Measurements from ENCODE around the gene COX8C. TPM values are rescaled to one million over a fixed set of nuclear protein-coding genes. Genes with fewer than 3 reads are reported as not detected.

Gene COX8C
- total and polyA plus RNA-seq, 2 experiments from 2014 or later: 0.73 TPM; not detected in 1

DNA sequence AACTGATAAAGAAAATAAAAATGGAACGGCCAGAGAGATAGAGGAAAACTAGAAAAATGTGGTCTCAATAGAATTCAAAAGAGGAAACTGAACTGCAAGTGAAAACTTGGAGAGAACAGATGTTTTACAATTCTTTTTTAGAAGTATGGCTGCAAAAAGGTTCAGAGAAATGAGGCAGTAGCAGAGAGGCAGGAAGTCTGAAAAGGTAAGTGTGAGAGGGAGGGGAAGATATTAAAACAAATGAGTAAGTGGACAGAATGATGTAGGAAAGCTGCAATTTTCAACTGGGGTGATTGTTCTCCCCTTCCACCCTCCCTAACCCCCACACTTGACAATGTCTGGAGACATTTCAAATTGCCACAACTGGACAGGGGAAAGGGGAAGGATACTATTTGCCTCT is 27.0 kb upstream of the COX8C start (continued):
- TF ChIP-seq, protein P1, sequence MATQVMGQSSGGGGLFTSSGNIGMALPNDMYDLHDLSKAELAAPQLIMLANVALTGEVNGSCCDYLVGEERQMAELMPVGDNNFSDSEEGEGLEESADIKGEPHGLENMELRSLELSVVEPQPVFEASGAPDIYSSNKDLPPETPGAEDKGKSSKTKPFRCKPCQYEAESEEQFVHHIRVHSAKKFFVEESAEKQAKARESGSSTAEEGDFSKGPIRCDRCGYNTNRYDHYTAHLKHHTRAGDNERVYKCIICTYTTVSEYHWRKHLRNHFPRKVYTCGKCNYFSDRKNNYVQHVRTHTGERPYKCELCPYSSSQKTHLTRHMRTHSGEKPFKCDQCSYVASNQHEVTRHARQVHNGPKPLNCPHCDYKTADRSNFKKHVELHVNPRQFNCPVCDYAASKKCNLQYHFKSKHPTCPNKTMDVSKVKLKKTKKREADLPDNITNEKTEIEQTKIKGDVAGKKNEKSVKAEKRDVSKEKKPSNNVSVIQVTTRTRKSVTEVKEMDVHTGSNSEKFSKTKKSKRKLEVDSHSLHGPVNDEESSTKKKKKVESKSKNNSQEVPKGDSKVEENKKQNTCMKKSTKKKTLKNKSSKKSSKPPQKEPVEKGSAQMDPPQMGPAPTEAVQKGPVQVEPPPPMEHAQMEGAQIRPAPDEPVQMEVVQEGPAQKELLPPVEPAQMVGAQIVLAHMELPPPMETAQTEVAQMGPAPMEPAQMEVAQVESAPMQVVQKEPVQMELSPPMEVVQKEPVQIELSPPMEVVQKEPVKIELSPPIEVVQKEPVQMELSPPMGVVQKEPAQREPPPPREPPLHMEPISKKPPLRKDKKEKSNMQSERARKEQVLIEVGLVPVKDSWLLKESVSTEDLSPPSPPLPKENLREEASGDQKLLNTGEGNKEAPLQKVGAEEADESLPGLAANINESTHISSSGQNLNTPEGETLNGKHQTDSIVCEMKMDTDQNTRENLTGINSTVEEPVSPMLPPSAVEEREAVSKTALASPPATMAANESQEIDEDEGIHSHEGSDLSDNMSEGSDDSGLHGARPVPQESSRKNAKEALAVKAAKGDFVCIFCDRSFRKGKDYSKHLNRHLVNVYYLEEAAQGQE (IDR thresholded peaks at IDR 0.05; ENCODE audit: unreplicated experiment): no peak
- TF ChIP-seq, protein P2, sequence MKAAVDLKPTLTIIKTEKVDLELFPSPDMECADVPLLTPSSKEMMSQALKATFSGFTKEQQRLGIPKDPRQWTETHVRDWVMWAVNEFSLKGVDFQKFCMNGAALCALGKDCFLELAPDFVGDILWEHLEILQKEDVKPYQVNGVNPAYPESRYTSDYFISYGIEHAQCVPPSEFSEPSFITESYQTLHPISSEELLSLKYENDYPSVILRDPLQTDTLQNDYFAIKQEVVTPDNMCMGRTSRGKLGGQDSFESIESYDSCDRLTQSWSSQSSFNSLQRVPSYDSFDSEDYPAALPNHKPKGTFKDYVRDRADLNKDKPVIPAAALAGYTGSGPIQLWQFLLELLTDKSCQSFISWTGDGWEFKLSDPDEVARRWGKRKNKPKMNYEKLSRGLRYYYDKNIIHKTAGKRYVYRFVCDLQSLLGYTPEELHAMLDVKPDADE (IDR thresholded peaks at IDR 0.05): no peak
- TF ChIP-seq EZH2phosphoT487 (IDR thresholded peaks at IDR 0.05; ENCODE audit: unreplicated experiment): no peak
- no peak for TF ChIP-seq NANOG (IDR thresholded peaks at IDR 0.05; ENCODE audit: borderline replicate concordance)
- no peak for TF ChIP-seq ZNF331 (CRISPR knock-in tag; IDR thresholded peaks at IDR 0.05; ENCODE audit: low read depth)
- no peak for TF ChIP-seq CREB1 (CRISPR knock-in tag; IDR thresholded peaks at IDR 0.05; ENCODE audit: low read depth)

GRCh38 chr14:93320489-93320888 is 26.5 kb upstream of the COX8C start:
- Mint-ChIP-seq H3K4me3 (no peak overlapping the region), H3K4me1 (peaks cover 30% of the 10 kb centered on the region), H3K36me3 (ENCODE audit: low read depth) (peaks cover 4% of the 10 kb centered on the region; the same call in 2 of the 3 replicates), H3K27me3 (ENCODE audit: insufficient read depth, low read depth, poor library complexity) (peaks cover 4% of the 10 kb centered on the region), H3K9me3 (no peaks in the 10 kb centered on the region), H3K27ac (no peak overlapping the region)
- Histone ChIP-seq H3K36me3 (ENCODE audit: insufficient read depth) (no peaks in the 10 kb centered on the region; the same call in 1 of the 2 replicates), H3K9me2 (ENCODE audit: insufficient read depth) (no peaks in the 10 kb centered on the region), H3K27ac (ENCODE audit: low read depth) (0 out of 2 replicates have a peak overlapping the region, but pooled peaks have one; percentile 7), H2AFZ (no peak overlapping the region), H3K4me1 (ENCODE audit: insufficient read depth) (peaks cover 24% of the 10 kb centered on the region), H4K20me1 (replicated peaks; ENCODE audit: insufficient read depth) (peaks cover 11% of the 10 kb centered on the region), H3K27me3 (ENCODE audit: insufficient read depth) (no peaks in the 10 kb centered on the region), H3K4me3 (no peak overlapping the region), H3K4me2 (no peak overlapping the region), H3F3A (replicated peaks; ENCODE audit: low read depth) (no peaks in the 10 kb centered on the region), H3K79me2 (replicated peaks; ENCODE audit: insufficient read depth) (peaks cover 100% of the 10 kb centered on the region)
- TF ChIP-seq CTCF (conservative IDR thresholded peaks at IDR 0.05; ENCODE audit: low read depth in 2 of 2) (no peak), ZNF331 (CRISPR knock-in tag; IDR thresholded peaks at IDR 0.05; ENCODE audit: low read depth) (no peak), EZH2 (IDR thresholded peaks at IDR 0.05; ENCODE audit: low read depth, unreplicated experiment) (no peak), CREB1 (CRISPR knock-in tag; IDR thresholded peaks at IDR 0.05; ENCODE audit: low read depth) (no peak), NANOG (IDR thresholded peaks at IDR 0.05; ENCODE audit: borderline replicate concordance) (no peak), EZH2phosphoT487 (IDR thresholded peaks at IDR 0.05; ENCODE audit: unreplicated experiment) (no peak), ZNF114 (CRISPR knock-in tag; IDR thresholded peaks at IDR 0.05) (no peak), STAT1 (IDR thresholded peaks at IDR 0.05; ENCODE audit: unreplicated experiment) (no peak), JUNB (IDR thresholded peaks at IDR 0.05; ENCODE audit: unreplicated experiment) (no peak)
- TF ChIP-seq, protein P3, sequence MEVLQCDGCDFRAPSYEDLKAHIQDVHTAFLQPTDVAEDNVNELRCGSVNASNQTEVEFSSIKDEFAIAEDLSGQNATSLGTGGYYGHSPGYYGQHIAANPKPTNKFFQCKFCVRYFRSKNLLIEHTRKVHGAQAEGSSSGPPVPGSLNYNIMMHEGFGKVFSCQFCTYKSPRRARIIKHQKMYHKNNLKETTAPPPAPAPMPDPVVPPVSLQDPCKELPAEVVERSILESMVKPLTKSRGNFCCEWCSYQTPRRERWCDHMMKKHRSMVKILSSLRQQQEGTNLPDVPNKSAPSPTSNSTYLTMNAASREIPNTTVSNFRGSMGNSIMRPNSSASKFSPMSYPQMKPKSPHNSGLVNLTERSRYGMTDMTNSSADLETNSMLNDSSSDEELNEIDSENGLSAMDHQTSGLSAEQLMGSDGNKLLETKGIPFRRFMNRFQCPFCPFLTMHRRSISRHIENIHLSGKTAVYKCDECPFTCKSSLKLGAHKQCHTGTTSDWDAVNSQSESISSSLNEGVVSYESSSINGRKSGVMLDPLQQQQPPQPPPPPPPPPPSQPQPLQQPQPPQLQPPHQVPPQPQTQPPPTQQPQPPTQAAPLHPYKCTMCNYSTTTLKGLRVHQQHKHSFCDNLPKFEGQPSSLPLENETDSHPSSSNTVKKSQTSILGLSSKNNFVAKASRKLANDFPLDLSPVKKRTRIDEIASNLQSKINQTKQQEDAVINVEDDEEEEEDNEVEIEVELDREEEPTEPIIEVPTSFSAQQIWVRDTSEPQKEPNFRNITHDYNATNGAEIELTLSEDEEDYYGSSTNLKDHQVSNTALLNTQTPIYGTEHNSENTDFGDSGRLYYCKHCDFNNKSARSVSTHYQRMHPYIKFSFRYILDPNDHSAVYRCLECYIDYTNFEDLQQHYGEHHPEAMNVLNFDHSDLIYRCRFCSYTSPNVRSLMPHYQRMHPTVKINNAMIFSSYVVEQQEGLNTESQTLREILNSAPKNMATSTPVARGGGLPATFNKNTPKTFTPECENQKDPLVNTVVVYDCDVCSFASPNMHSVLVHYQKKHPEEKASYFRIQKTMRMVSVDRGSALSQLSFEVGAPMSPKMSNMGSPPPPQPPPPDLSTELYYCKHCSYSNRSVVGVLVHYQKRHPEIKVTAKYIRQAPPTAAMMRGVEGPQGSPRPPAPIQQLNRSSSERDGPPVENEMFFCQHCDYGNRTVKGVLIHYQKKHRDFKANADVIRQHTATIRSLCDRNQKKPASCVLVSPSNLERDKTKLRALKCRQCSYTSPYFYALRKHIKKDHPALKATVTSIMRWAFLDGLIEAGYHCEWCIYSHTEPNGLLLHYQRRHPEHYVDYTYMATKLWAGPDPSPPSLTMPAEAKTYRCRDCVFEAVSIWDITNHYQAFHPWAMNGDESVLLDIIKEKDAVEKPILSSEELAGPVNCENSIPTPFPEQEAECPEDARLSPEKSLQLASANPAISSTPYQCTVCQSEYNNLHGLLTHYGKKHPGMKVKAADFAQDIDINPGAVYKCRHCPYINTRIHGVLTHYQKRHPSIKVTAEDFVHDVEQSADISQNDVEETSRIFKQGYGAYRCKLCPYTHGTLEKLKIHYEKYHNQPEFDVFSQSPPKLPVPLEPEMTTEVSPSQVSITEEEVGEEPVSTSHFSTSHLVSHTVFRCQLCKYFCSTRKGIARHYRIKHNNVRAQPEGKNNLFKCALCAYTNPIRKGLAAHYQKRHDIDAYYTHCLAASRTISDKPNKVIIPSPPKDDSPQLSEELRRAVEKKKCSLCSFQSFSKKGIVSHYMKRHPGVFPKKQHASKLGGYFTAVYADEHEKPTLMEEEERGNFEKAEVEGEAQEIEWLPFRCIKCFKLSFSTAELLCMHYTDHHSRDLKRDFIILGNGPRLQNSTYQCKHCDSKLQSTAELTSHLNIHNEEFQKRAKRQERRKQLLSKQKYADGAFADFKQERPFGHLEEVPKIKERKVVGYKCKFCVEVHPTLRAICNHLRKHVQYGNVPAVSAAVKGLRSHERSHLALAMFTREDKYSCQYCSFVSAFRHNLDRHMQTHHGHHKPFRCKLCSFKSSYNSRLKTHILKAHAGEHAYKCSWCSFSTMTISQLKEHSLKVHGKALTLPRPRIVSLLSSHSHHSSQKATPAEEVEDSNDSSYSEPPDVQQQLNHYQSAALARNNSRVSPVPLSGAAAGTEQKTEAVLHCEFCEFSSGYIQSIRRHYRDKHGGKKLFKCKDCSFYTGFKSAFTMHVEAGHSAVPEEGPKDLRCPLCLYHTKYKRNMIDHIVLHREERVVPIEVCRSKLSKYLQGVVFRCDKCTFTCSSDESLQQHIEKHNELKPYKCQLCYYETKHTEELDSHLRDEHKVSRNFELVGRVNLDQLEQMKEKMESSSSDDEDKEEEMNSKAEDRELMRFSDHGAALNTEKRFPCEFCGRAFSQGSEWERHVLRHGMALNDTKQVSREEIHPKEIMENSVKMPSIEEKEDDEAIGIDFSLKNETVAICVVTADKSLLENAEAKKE (CRISPR knock-in tag; IDR thresholded peaks at IDR 0.05): no peak
- DNase-seq (ENCODE audit: low spot score): no peak
- ATAC-seq: no peak

Data from GM23338 (cell line).